NCI-H1105 (cell line): ENCODE results near the gene COG1.
"Not testable (repeated sequence)": the region's sequence is repeated elsewhere in the genome, so short reads cannot be mapped to it uniquely, and the experiment has no call there.

Source experiments
- DNase-seq: peaks from one replicate; lab custom pipeline; 2025; lab: John Stamatoyannopoulos, UW

COG1 gene

GRCh38 chr17:73192894-73193701 lies at the start of gene COG1:
Gene COG1 (plus strand): TSS chr17:73193055. CDS start chr17:73193070, 15 bp downstream.
- peak; percentile 81 for DNase-seq

GRCh38 chr17:73144209-73144608 lies 48.6 kb upstream of the COG1 start:
- DNase-seq = not testable (repeated sequence)

- no peak for DNase-seq
These were observed 47.2 kb upstream of the COG1 start for GRCh38 chr17:73145641-73146040.

- DNase-seq = not testable (repeated sequence)
These were observed 45.1 kb upstream of the COG1 start for GRCh38 chr17:73147791-73148190.

- DNase-seq = no peak
These were observed 44.1 kb upstream of the COG1 start for GRCh38 chr17:73148540-73149334.

- DNase-seq = not testable (repeated sequence)
These were observed 42.1 kb upstream of the COG1 start for GRCh38 chr17:73150622-73151300.

GRCh38 chr17:73151916-73152632 lies 40.8 kb upstream of the COG1 start:
- no peak for DNase-seq

- DNase-seq = peak; percentile 59
These were observed 37.3 kb upstream of the COG1 start for GRCh38 chr17:73155410-73156165.

- no peak for DNase-seq
These were observed 36.6 kb upstream of the COG1 start for GRCh38 chr17:73156166-73156840.

- no peak for DNase-seq
These were observed 35.9 kb upstream of the COG1 start for GRCh38 chr17:73156887-73157520.

- peak; percentile 61 for DNase-seq
These were observed 35.3 kb upstream of the COG1 start for GRCh38 chr17:73157521-73157890.

- no peak for DNase-seq
These were observed 34.7 kb upstream of the COG1 start for GRCh38 chr17:73158133-73158532.

GRCh38 chr17:73160980-73161630 lies 31.8 kb upstream of the COG1 start:
- no peak for DNase-seq

- peak; percentile 23 for DNase-seq
These were observed 29.8 kb upstream of the COG1 start for GRCh38 chr17:73163043-73163442.

GRCh38 chr17:73165616-73166404 lies 27.0 kb upstream of the COG1 start:
- no peak for DNase-seq

GRCh38 chr17:73166731-73167581 lies 25.9 kb upstream of the COG1 start:
- no peak for DNase-seq

- no peak for DNase-seq
These were observed 24.2 kb upstream of the COG1 start for GRCh38 chr17:73168667-73169066.

- no peak for DNase-seq
These were observed 22.5 kb upstream of the COG1 start for GRCh38 chr17:73170324-73170723.
